NCI-H1436 (cell line): Measurements from ENCODE around the gene PTH2.

Experiments
- DNase-seq: peaks from one replicate; lab custom pipeline; 2025; lab: John Stamatoyannopoulos, UW

Gene PTH2

DNA sequence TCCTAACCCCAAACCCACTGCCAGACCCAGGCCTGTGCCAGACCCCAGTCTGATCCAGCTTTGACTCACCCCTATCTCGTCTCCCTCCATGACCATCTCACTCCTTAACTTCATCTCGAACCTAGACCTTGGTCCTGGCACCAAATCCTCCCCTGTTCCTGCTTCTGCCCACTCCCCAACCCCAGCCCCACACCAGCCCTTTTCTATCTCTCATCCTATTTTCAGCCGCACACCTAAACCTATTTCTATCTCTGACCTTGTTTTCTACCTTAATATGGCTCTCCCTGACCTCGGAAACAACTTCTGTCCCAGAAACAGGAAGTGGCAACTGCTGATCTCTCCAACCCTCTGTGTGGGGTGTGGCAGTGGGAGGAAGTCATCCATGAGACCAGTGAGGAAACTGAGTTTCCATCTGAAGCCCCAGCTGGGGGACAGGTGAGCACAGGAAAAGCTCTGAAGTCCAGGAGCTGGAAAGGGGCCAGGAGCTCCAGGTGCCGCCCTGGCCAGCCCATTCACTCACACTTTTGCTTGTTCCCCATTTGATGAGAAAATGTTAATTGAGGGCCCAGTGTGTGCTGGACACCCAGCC is 13.7 kb downstream of the PTH2 start:
- no peak for DNase-seq

GRCh38 chr19:49408816-49409440 is 14.3 kb downstream of the PTH2 start:
- no peak for DNase-seq

DNA sequence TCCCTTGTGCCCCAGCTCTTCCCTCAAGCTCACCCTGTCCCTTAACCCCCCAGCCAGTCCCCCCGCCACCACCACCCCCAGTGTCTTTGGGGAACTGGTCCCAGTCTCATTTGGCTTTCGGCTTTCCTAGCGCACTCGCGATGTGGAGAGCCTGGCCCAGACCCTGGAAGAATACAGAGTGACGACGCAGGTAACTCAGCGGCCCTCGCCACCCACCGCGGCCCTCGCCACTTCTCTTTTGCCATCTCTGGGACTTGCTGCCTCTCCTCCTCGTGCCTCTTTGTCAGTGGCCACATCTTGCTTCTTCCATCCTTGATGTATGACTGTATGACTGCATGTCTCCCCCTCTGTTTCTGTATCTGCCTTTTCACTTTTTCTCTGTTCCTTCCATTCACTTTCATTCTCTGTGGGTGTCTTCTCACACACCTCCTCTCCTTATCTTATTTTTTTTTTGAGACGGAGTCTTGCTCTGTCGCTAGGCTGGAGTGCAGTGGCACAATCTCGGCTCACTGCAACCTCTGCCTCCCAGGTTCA is 15.7 kb downstream of the PTH2 start:
- no peak for DNase-seq

DNA sequence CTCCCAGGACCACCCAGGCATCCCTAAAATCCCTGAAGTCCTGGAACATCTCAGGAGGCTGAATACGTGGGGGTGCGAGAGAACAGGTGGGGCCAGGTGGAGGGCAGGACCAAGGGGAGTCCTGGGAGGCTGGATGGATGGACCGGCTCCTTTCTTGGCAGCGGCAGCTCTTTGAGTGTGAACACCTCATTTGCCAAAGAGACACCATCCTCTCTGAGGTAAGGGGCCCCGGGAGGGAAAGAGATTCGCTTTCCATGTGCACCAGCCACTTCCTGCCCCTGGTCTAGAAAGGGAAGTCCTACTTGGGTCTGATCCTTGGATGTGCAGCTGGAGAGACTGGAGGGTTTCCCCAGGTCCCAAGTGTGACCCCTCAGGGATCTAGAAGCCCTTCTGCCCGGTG is 16.2 kb downstream of the PTH2 start:
- DNase-seq, result no peak

- DNase-seq, result peak; percentile 84
Measured at GRCh38 chr19:49403404-49404187, 19.6 kb downstream of the PTH2 start.

- no peak for DNase-seq
Measured at GRCh38 chr19:49400029-49400428, 23.2 kb downstream of the PTH2 start.

DNA sequence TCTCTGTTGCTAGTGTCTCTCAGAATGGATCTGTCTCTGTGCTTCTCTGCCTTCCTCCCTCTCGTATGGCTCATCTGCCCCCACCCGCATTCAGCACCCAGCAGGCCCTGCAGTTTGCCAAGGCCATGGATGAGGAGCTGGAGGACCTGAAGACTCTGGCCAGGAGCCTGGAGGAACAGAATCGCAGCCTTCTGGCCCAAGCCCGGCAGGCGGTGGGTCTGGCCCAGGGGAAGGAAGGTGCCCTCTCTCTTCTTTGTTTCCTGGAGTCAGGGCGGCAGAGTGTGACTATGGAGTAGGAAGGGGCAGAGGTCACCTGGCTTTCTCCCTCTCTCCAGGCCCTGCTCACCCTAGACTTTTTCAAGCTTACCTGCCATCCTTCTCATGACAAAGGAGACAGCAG is 24.3 kb downstream of the PTH2 start:
- DNase-seq, result no peak

DNA sequence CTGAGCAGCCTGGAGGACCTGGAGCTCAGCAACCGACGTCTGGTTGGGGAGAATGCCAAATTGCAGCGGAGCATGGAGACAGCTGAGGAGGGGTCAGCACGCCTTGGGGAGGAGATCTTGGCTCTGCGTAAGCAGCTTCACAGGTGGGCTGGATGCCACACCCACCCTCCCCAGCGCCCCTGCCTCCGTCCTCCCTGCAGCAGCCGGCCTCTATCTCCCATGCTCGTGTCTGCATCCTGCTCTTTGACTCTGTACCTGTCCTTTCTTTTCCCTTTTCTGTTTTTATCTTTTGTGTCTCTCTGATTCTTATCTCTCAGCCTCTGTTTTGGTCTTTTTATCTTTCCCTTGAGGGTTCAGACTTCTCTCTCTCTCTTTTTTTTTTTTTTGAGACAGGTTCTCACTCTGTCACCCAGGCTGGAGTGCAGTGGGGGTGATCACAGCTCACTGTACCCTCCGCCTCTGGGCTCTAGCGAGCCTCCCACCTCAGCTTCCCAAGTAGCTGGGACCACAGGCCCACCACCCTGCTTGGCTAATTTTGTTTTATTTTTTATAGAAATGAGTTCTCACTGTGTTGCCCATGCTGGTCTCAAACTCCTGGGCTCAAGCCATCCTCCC is 25.1 kb downstream of the PTH2 start:
- DNase-seq, result no peak

DNA sequence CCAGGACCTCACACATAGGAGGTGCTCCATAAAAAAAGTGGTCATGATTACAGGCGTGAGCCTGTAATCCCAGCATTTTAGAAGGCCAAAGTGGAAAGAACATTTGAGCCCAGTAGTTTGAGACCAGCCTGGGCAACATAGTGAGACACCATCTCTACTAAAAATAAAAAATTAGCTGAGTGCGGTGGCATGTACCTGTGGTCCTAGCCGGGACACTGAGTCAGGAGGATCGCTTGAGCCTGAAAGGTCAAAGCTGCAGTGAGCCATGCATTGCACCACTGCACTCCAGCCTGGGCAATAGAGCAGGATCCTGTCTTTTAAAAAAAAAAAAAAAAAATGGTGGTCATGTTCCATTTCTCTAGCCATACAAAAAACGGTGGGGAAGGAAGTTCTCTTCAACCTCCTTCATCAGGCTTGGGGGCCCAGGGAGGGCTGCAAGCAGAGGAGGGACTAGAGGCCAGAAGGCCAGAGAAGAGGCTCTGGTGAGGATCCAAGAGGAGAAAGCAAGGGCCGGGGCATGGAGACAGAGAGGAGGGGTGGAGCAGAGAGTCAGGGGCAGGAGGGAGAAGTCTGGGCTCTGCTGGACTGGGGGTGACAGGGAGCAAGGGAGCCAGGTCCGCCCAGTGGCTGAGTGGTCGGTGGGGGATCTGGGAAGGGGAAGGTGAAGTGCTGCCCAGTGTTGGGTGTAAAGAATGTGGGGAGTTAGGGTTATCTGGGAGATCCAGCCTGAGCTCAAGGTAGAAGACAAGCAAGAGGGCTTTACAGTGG is 26.3 kb downstream of the PTH2 start:
- no peak for DNase-seq

- DNase-seq, result no peak
Measured at GRCh38 chr19:49395581-49396407, 27.4 kb downstream of the PTH2 start.

GRCh38 chr19:49393881-49394280 is 29.4 kb downstream of the PTH2 start:
- no peak for DNase-seq

GRCh38 chr19:49391581-49392399 is 31.5 kb downstream of the PTH2 start:
- DNase-seq, result peak; percentile 88

- no peak for DNase-seq
Measured at GRCh38 chr19:49390929-49391359, 32.3 kb downstream of the PTH2 start.

GRCh38 chr19:49390131-49390928 is 32.9 kb downstream of the PTH2 start:
- no peak for DNase-seq

DNA sequence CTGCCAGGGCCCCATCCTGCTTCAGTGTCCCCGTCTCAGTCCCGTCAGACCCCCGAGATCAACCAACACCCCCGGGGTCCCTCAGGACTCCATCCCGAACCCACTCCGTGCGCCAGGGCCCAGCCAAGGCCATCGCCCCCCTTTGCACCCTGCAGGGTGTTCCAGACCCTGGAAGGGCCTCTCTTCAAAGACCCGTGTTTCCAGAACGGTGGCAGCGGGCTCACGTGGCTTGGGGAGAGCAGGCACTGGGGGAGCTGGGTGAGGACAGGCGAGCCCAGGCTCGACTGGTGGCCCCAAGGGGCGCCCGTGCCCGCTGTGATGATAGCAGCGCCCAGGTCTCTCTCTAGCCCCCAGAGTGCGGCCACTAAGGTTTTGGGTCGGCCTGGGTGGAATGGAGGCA is 33.8 kb downstream of the PTH2 start:
- DNase-seq, result no peak

GRCh38 chr19:49387936-49388372 is 35.3 kb downstream of the PTH2 start, which contains the start of gene KASH5:
TSS of gene KASH5 (plus strand) at chr19:49388249. CDS start at chr19:49390884, 2,635 bp downstream.
- no peak for DNase-seq

DNA sequence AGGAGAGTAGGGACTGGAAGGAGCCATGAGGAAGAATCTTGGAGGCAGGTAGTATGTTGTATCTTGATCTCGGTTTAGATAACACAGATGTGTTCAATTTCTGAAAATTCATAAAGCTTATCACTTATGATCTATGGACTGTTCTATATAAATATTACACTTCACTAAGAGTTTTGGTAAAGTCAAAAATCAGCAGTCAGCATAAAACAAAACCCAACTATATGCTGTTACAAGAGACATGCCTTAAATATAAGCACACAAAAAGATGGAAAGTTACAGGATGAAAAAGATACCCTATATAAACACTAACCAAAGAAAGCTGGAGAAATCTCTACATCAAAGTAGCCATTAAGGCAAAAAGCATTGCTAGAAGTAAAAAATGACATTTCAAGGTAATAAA is 39.6 kb downstream of the PTH2 start:
- DNase-seq, result no peak

DNA sequence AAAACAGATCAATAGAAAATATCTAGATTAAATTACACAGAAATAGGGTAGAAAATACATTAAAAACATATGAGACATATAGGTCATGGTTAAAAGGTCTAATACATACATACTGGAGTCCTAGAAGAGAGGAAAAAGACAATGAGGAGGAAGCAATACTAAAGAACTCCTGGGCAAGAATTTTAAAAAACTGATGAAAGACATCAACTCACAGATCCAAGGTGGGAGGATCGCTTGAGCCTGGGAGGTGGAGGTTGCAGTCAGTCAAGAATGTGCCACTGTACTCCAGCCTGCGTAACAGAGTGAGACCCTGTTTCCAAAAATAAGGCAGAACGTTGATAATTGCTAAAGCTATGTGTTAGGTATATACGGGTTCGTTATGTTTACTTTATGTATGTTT is 40.6 kb downstream of the PTH2 start:
- no peak for DNase-seq

GRCh38 chr19:49380391-49380790 is 42.9 kb downstream of the PTH2 start:
- no peak for DNase-seq
